GM23248 (cell line): ENCODE measurements around the gene GPR176. TPM values are rescaled to one million over a fixed set of nuclear protein-coding genes. Genes with fewer than 3 reads are reported as not detected.

Source experiments
- DNase-seq: peaks from one replicate; pipeline ENCODE4 v3.0.0-alpha.2; 2015
- H2AFZ ChIP-seq: fragments of 200-600 bp; sonication (generic); 2 replicates; pipeline ENCODE4 v1.6.1; 2016; ENCODE audit warnings: antibody characterized with exemption
- H3F3A ChIP-seq: fragments of 200-600 bp; sonication (generic); 2 replicates; pipeline ENCODE4 v1.6.1; 2016; ENCODE audit warnings: mild to moderate bottlenecking, antibody characterized with exemption, mixed run types; ENCODE audit not compliant: insufficient read depth
- H3K27ac ChIP-seq: fragments of 200-600 bp; sonication (generic); 2 replicates; pipeline ENCODE4 v1.5.1; 2016; ENCODE audit warnings: mild to moderate bottlenecking
- H3K27me3 ChIP-seq: fragments of 200-600 bp; sonication (generic); replicated peaks from 2 replicates; pipeline ENCODE4 v1.6.1; 2016; ENCODE audit warnings: mild to moderate bottlenecking; ENCODE audit not compliant: insufficient read depth
- H3K36me3 ChIP-seq: fragments of 200-600 bp; sonication (generic); 2 replicates; pipeline ENCODE4 v1.6.1; 2016; ENCODE audit warnings: low read depth, mild to moderate bottlenecking
- H3K4me1 ChIP-seq: fragments of 200-600 bp; sonication (generic); 2 replicates; pipeline ENCODE4 v1.6.1; 2016; ENCODE audit warnings: mild to moderate bottlenecking; ENCODE audit not compliant: insufficient read depth
- H3K4me2 ChIP-seq: fragments of 200-600 bp; sonication (generic); one replicate; pipeline ENCODE4 v1.6.1; 2016; ENCODE audit warnings: mild to moderate bottlenecking; ENCODE audit not compliant: unreplicated experiment
- H3K4me3 ChIP-seq: fragments of 200-600 bp; sonication (generic); 2 replicates; pipeline ENCODE4 v1.5.1; 2016; ENCODE audit warnings: mild to moderate bottlenecking
- H3K79me2 ChIP-seq: fragments of 200-600 bp; sonication (generic); 2 replicates; pipeline ENCODE4 v1.6.1; 2016; ENCODE audit warnings: mild to moderate bottlenecking; ENCODE audit not compliant: insufficient read depth
- H3K9ac ChIP-seq: fragments of 200-600 bp; sonication (generic); 2 replicates; pipeline ENCODE4 v1.6.1; 2016; ENCODE audit warnings: mild to moderate bottlenecking
- H3K9me2 ChIP-seq: fragments of 200-600 bp; sonication (generic); 2 replicates; pipeline ENCODE4 v1.6.1; 2016; ENCODE audit warnings: mixed run types, mild to moderate bottlenecking, moderate library complexity; ENCODE audit not compliant: insufficient read depth
- H3K9me3 ChIP-seq: fragments of 200-600 bp; sonication (generic); one replicate; pipeline ENCODE4 v1.6.1; 2017; ENCODE audit warnings: low read depth
- H4K20me1 ChIP-seq: fragments of 200-600 bp; sonication (generic); 2 replicates; pipeline ENCODE4 v1.6.0; 2016; ENCODE audit not compliant: insufficient read depth
- EZH2 ChIP-seq: fragments of 200-600 bp; sonication (generic); IDR thresholded peaks from 2 replicates; pipeline ENCODE4 v1.6.1; 2018; ENCODE audit warnings: antibody characterized with exemption, mild to moderate bottlenecking; ENCODE audit not compliant: insufficient read depth, poor library complexity, severe bottlenecking
- EZH2phosphoT487 ChIP-seq: fragments of 200-600 bp; sonication (generic); IDR thresholded peaks from 2 replicates; pipeline ENCODE4 v1.6.1; 2018; ENCODE audit warnings: antibody characterized with exemption, moderate library complexity, mild to moderate bottlenecking, low read depth; ENCODE audit not compliant: insufficient read depth
- WGBS, 2 experiments: methylation state at CpG; one replicate each; pipeline ENCODE4 v1.1.6; 2015 to 2017; ENCODE audit warnings: low lambda C conversion rate in 2 of 2, low coverage in 1 of 2; ENCODE audit errors: missing lambda C conversion rate in 2 of 2; 5-methylcytosine and 5-hydroxymethylcytosine counted together
- in situ Hi-C: fragments of 300-500 bp; cut with MboI; formaldehyde crosslinking; loops from 2 replicates; pipeline ENCODE4 v1.15.0; 2020
- polyA plus RNA-seq: library from polyadenylated mRNA; unstranded; fragments of >200 nt; fragmentation: Nextera tagmentation; extraction: Ambion mirVana; gene quantifications from 2 replicates; pipeline ENCODE4 v1.2.1, GENCODE V29; 2016
- small RNA-seq: library from RNA; depleted of rRNA; stranded (forward); fragments of <200 nt; gene quantifications from one replicate; pipeline ENCODE3, GENCODE V24; 2014; ENCODE audit warnings: low read depth, low replicate concordance
- total RNA-seq: library from RNA; depleted of rRNA; stranded (reverse); fragments of >200 nt; shearing (Covaris generic); gene quantifications from 2 replicates; pipeline ENCODE4 v1.2.3, GENCODE V29; 2014; rRNA removed

Gene GPR176
- total and polyA plus RNA-seq, 2 experiments from 2014 or later, result 161 to 254 TPM

DNA sequence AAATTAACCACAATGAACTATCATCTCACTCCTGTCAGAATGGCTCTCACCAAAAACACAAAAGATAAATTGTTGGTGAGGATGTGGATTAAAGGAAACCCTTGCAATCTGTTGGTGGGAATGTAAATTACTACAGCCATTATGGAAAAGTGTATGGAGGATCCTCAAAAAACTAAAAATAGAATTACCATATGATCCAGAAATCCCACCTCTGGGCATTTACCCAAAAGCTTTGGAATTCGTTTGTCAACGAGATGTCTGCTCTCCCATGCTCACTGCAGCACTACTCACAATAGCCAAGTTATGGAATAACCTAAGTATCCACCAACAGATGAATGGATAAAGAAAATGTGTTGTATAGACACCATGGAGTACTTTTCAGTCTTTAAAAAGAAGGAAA, 159.1 kb downstream of the GPR176 start:
- in situ Hi-C loops, result loop anchor here (10.0 kb wide), 2 partner anchors 76 to 156 kb away; no protein-coding TSS in a partner anchor
- no peak overlapping the region for H3K9ac ChIP-seq

DNA sequence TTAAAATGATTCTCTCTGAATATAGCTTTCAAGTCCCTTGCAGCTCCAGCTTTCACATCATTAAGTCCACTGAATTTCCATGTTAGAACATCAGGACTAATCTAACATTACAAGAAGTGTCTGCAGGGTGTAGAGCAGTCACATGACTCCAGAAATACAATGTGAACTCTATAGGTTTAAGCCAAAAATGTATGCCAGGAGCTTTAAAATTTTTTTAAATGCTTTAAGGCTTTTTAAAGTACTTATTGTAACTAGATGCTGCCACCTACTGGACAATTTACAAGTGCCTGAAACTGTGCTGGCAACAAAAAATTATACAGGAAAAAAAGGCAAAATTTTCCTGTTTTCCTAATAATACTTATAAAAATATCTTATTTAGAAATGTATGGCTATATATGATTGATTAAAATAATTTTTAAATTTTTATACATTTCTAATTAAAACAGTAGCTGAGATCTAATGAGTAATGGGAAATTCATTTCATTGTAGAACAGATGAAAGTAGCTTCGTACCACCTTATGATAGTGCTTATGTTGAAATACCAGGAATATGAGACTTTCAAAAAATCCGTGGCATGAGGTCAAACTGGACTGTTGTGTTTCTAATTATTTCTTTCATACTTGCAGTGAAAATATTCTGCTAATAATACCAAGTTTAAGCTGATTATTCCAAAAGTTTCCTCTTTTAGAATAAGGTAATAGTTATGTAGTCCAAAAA, 163.1 kb downstream of the GPR176 start:
- H3K9me3 ChIP-seq, result no peaks in the 10 kb centered on the region
- peaks cover 5% of the 10 kb centered on the region; the same call in 1 of the 2 replicates for H3K4me1 ChIP-seq
- no peak overlapping the region; the same call in 1 of the 2 replicates for H3K9ac ChIP-seq
- H4K20me1 ChIP-seq, result no peaks in the 10 kb centered on the region
- in situ Hi-C loops, result no loop called here
- 0 out of 2 replicates have a peak overlapping the region, but pooled peaks have one; percentile 8 for H2AFZ ChIP-seq
- H3K27me3 ChIP-seq, result no peaks in the 10 kb centered on the region
- WGBS, 2 experiments, result 36 to 42% methylated on average over 2 of the region's 2 CpGs
- no peak overlapping the region for H3K4me2 ChIP-seq
- H3F3A ChIP-seq, result peaks cover 10% of the 10 kb centered on the region; the same call in 1 of the 2 replicates
- no peak overlapping the region for H3K27ac ChIP-seq
- H3K9me2 ChIP-seq, result no peaks in the 10 kb centered on the region
- no peaks in the 10 kb centered on the region for H3K79me2 ChIP-seq
- TF ChIP-seq EZH2 (no peak), EZH2phosphoT487 (no peak)
- DNase-seq, result peak; percentile 84
- no peak overlapping the region for H3K4me3 ChIP-seq
- no peaks in the 10 kb centered on the region; the same call in 1 of the 2 replicates for H3K36me3 ChIP-seq

More for the DNA sequence above, 159.1 kb downstream of the GPR176 start:
- H3K27ac ChIP-seq, result no peak overlapping the region
- no peaks in the 10 kb centered on the region for H3K9me3 ChIP-seq
- TF ChIP-seq EZH2 (no peak), EZH2phosphoT487 (no peak)
- no peak overlapping the region for H3K4me2 ChIP-seq
- peaks cover 3% of the 10 kb centered on the region; the same call in 1 of the 2 replicates for H3F3A ChIP-seq
- no peaks in the 10 kb centered on the region for H3K9me2 ChIP-seq
- WGBS, 2 experiments, result 83 to 92% methylated on average over 2 of the region's 2 CpGs
- no peaks in the 10 kb centered on the region for H4K20me1 ChIP-seq
- H2AFZ ChIP-seq, result no peak overlapping the region
- H3K4me3 ChIP-seq, result no peak overlapping the region
- DNase-seq, result no peak
- no peaks in the 10 kb centered on the region; the same call in 1 of the 2 replicates for H3K4me1 ChIP-seq
- H3K79me2 ChIP-seq, result no peaks in the 10 kb centered on the region
- H3K27me3 ChIP-seq, result no peaks in the 10 kb centered on the region
- no peaks in the 10 kb centered on the region; the same call in 1 of the 2 replicates for H3K36me3 ChIP-seq

DNA sequence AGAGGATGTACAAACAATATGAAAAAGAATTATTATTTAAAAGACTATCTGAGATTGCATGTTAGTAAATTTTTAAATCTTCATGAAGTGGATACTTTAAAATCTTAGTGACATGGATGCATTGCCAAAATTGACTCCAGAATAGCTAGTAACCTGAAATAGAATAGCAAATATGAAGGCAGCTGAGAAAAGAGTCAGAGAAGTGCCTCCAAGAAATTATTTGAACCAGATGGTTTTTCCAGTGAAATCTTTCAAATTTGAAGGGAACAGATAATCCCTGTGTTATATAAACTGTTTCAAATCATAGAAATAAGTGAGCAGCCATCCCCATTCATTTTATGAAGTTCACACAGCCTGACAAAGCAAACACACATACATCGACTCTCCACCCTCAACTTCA, 167.1 kb downstream of the GPR176 start:
- no peak overlapping the region for H3K4me3 ChIP-seq
- H3K79me2 ChIP-seq, result no peaks in the 10 kb centered on the region
- no peak overlapping the region for H3K9ac ChIP-seq
- H3K4me1 ChIP-seq, result peaks cover 19% of the 10 kb centered on the region
- WGBS, 2 experiments, result 31 to 41% methylated on average over 1 of the region's 1 CpG
- H3K27me3 ChIP-seq, result no peaks in the 10 kb centered on the region
- H3K36me3 ChIP-seq, result no peaks in the 10 kb centered on the region
- peaks cover 12% of the 10 kb centered on the region for H3F3A ChIP-seq
- TF ChIP-seq EZH2phosphoT487 (no peak), EZH2 (no peak)
- H3K9me2 ChIP-seq, result no peaks in the 10 kb centered on the region
- no peak overlapping the region for H3K27ac ChIP-seq
- H3K9me3 ChIP-seq, result no peaks in the 10 kb centered on the region
- in situ Hi-C loops, result no loop called here
- DNase-seq, result no peak
- no peak overlapping the region; the same call in 1 of the 2 replicates for H2AFZ ChIP-seq
- H4K20me1 ChIP-seq, result no peaks in the 10 kb centered on the region
- no peak overlapping the region for H3K4me2 ChIP-seq

DNA sequence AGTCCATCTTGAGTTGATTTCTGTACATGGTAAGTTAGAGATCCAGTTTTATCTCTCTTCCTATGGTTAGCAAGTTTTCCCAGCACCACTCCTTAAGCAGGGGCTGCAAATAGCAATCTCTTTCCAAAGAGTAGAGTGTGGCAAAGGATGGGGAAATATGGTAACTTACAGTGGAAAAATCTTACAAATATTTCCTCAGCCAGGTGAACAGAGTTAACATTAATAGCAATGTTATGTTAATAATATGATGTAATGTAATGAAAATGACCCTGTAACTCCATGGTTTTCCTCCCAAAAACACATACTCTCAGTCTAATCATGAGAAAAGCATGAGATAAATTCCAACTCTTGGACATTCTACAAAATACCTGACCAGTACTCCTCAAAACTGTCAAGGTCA, 167.8 kb downstream of the GPR176 start:
- no peak overlapping the region for H2AFZ ChIP-seq
- no peak for DNase-seq
- in situ Hi-C loops, result no loop called here

More for the DNA sequence above, 167.8 kb downstream of the GPR176 start:
- Histone ChIP-seq H3K36me3 (no peaks in the 10 kb centered on the region), H3K27me3 (no peaks in the 10 kb centered on the region), H3K4me2 (no peak overlapping the region), H3F3A (peaks cover 20% of the 10 kb centered on the region), H3K79me2 (no peaks in the 10 kb centered on the region), H3K9ac (no peak overlapping the region), H3K4me1 (peaks cover 26% of the 10 kb centered on the region), H3K9me2 (no peaks in the 10 kb centered on the region), H3K9me3 (no peaks in the 10 kb centered on the region), H3K4me3 (no peak overlapping the region), H4K20me1 (no peaks in the 10 kb centered on the region), H3K27ac (no peak overlapping the region)
- TF ChIP-seq EZH2phosphoT487 (no peak), EZH2 (no peak)

Small RNAs within 50 kb of the gene (small RNA-seq; reads per million reads assigned to genes)
- not detected for gene RF00019

Other genes starting within 250 kb of the GPR176 start
- gene FSIP1, start 137.4 kb downstream of the GPR176 start, total RNA-seq, result 1.6 and 2.4 TPM in 2 replicates
- gene FSIP1, start 137.4 kb downstream of the GPR176 start, polyA plus RNA-seq, result 2.4 and 2.8 TPM in 2 replicates
- gene EIF2AK4, start 13.8 kb upstream of the GPR176 start, total RNA-seq, result 54.6 and 74.1 TPM in 2 replicates
- gene EIF2AK4, start 13.8 kb upstream of the GPR176 start, polyA plus RNA-seq, result 79.3 and 79.8 TPM in 2 replicates
- gene SRP14, start 118.9 kb upstream of the GPR176 start, total RNA-seq, result 257 and 282 TPM in 2 replicates
- gene SRP14, start 118.9 kb upstream of the GPR176 start, polyA plus RNA-seq, result 789 and 796 TPM in 2 replicates
- gene BMF, start 188.6 kb upstream of the GPR176 start, total RNA-seq, result 1.1 and 2.7 TPM in 2 replicates
- 0.40 and 0.41 TPM in 2 replicates for gene BMF, start 188.6 kb upstream of the GPR176 start, polyA plus RNA-seq
- gene BUB1B, start 240.8 kb upstream of the GPR176 start, total RNA-seq, result 9.4 and 23.4 TPM in 2 replicates
- 8.1 and 10.2 TPM in 2 replicates for gene BUB1B, start 240.8 kb upstream of the GPR176 start, polyA plus RNA-seq